H9 (cell line): ENCODE measurements around the gene SLC4A11. TPM values are rescaled to one million over a fixed set of nuclear protein-coding genes. Genes with fewer than 3 reads are reported as not detected.

Experiments
- DNase-seq: peaks from one replicate; pipeline ENCODE4 v3.0.0-alpha.2; 2017
- H2AFZ ChIP-seq: one replicate; pipeline ENCODE4 v1.6.1; 2013; ENCODE audit warnings: mild to moderate bottlenecking, low read length, control low read depth, moderate library complexity
- H2AK5ac ChIP-seq: 2 replicates; pipeline ENCODE4 v1.6.1; 2013; ENCODE audit warnings: low read length, control low read depth, mixed read lengths; ENCODE audit not compliant: insufficient read length
- H2BK120ac ChIP-seq: one replicate; pipeline ENCODE4 v1.6.1; 2013; ENCODE audit warnings: low read depth, mild to moderate bottlenecking, low read length, control low read depth, inconsistent platforms; ENCODE audit not compliant: poor library complexity, severe bottlenecking
- H2BK12ac ChIP-seq: 2 replicates; pipeline ENCODE4 v1.6.1; 2013; ENCODE audit warnings: low read length, control low read depth, mixed read lengths, low read depth; ENCODE audit not compliant: insufficient read length
- H2BK15ac ChIP-seq: 2 replicates; pipeline ENCODE4 v1.6.1; 2013; ENCODE audit warnings: low read depth, low read length, control low read depth
- H2BK20ac ChIP-seq: one replicate; pipeline ENCODE4 v1.6.1; 2013; ENCODE audit warnings: low read depth, mild to moderate bottlenecking, low read length, control low read depth, inconsistent platforms; ENCODE audit not compliant: poor library complexity, severe bottlenecking
- H2BK5ac ChIP-seq: 2 replicates; pipeline ENCODE4 v1.6.1; 2013; ENCODE audit warnings: low read length, control low read depth, mixed read lengths; ENCODE audit not compliant: insufficient read length
- H3K14ac ChIP-seq: 2 replicates; pipeline ENCODE4 v1.6.1; 2013; ENCODE audit warnings: low read length, control low read depth; ENCODE audit not compliant: insufficient read depth
- H3K18ac ChIP-seq: 2 replicates; pipeline ENCODE4 v1.6.1; 2013; ENCODE audit warnings: low read depth, mild to moderate bottlenecking, mixed read lengths, low read length, control low read depth; ENCODE audit not compliant: insufficient read length
- H3K23ac ChIP-seq: 2 replicates; pipeline ENCODE4 v1.6.1; 2013; ENCODE audit warnings: low read length, control low read depth, mixed read lengths, low read depth; ENCODE audit not compliant: insufficient read length
- H3K23me2 ChIP-seq: 2 replicates; pipeline ENCODE4 v1.6.1; 2013; ENCODE audit warnings: low read depth, mild to moderate bottlenecking, mixed read lengths, low read length, control low read depth; ENCODE audit not compliant: insufficient read length, poor library complexity, severe bottlenecking
- H3K27ac ChIP-seq: 2 replicates; pipeline ENCODE4 v1.5.1; 2013; ENCODE audit warnings: low read length, control low read depth, mixed read lengths, low read depth; ENCODE audit not compliant: insufficient read length
- H3K27me3 ChIP-seq: 2 replicates; pipeline ENCODE4 v1.6.1; 2013; ENCODE audit warnings: low read length, control low read depth, inconsistent platforms; ENCODE audit not compliant: insufficient read depth
- H3K4ac ChIP-seq: 2 replicates; pipeline ENCODE4 v1.6.1; 2013; ENCODE audit warnings: low read depth, mild to moderate bottlenecking, control low read depth, inconsistent platforms, low read length, moderate library complexity
- H3K4me1 ChIP-seq: 2 replicates; pipeline ENCODE4 v1.6.1; 2013; ENCODE audit warnings: low read length, control low read depth, inconsistent platforms; ENCODE audit not compliant: insufficient read depth
- H3K4me2 ChIP-seq: 2 replicates; pipeline ENCODE4 v1.6.1; 2013; ENCODE audit warnings: low read length, control low read depth, mixed read lengths; ENCODE audit not compliant: insufficient read length, insufficient read depth
- H3K56ac ChIP-seq: 2 replicates; pipeline ENCODE4 v1.6.1; 2013; ENCODE audit warnings: low read depth, mild to moderate bottlenecking, mixed read lengths, low read length, control low read depth; ENCODE audit not compliant: insufficient read length
- H3K79me1 ChIP-seq: 2 replicates; pipeline ENCODE4 v1.6.1; 2013; ENCODE audit warnings: low read depth, mild to moderate bottlenecking, moderate library complexity, low read length, control low read depth, inconsistent platforms; ENCODE audit not compliant: insufficient read depth, poor library complexity, severe bottlenecking
- H3K79me2 ChIP-seq: 2 replicates; pipeline ENCODE4 v1.6.1; 2013; ENCODE audit warnings: low read length, control low read depth, inconsistent platforms; ENCODE audit not compliant: insufficient read depth
- H3K9ac ChIP-seq: 2 replicates; pipeline ENCODE4 v1.6.1; 2013; ENCODE audit warnings: low read length, control low read depth, mixed read lengths; ENCODE audit not compliant: insufficient read length; ENCODE audit errors: extremely low read depth
- H3K9me3 ChIP-seq: one replicate; pipeline ENCODE4 v1.6.1; 2013; ENCODE audit warnings: low read depth, low read length, inconsistent platforms; ENCODE audit not compliant: control insufficient read depth
- H3T11ph ChIP-seq: one replicate; pipeline ENCODE4 v1.6.1; 2013; ENCODE audit warnings: mild to moderate bottlenecking, low read length, control low read depth, inconsistent platforms
- H4K20me1 ChIP-seq: one replicate; pipeline ENCODE4 v1.6.1; 2013; ENCODE audit not compliant: control insufficient read depth, insufficient read length, insufficient read depth
- H4K5ac ChIP-seq: 2 replicates; pipeline ENCODE4 v1.6.1; 2013; ENCODE audit warnings: low read depth, mild to moderate bottlenecking, mixed read lengths, low read length, control low read depth; ENCODE audit not compliant: insufficient read length
- H4K8ac ChIP-seq: replicated peaks from 2 replicates; pipeline ENCODE4 v1.6.1; 2013; ENCODE audit warnings: low read length, control low read depth, mixed read lengths, low read depth; ENCODE audit not compliant: insufficient read length
- H4K91ac ChIP-seq: 2 replicates; pipeline ENCODE4 v1.6.1; 2013; ENCODE audit warnings: low read depth, mild to moderate bottlenecking, moderate library complexity, mixed read lengths, low read length, control low read depth; ENCODE audit not compliant: insufficient read length
- H3K27ac Mint-ChIP-seq, 3 experiments: 2 replicates in 2 of 3; 3 replicates in 1 of 3; pipeline ENCODE4 v1.8.0; 2020 to 2021; ENCODE audit warnings: mixed read lengths in 3 of 3, mild to moderate bottlenecking in 1 of 3, moderate library complexity in 1 of 3
- H3K27me3 Mint-ChIP-seq: 2 replicates; pipeline ENCODE4 v1.8.0; 2021; ENCODE audit warnings: low read depth, mild to moderate bottlenecking, moderate library complexity, mixed read lengths
- H3K36me3 Mint-ChIP-seq, 3 experiments: 2 replicates in 2 of 3; 3 replicates in 1 of 3; pipeline ENCODE4 v1.8.0; 2020 to 2021; ENCODE audit warnings: low read depth in 3 of 3, mixed read lengths in 3 of 3; ENCODE audit not compliant: insufficient read depth in 1 of 3
- H3K4me1 Mint-ChIP-seq, 2 experiments: 2 replicates each; pipeline ENCODE4 v1.8.0; 2020; ENCODE audit warnings: mixed read lengths in 2 of 2
- H3K4me3 Mint-ChIP-seq, 2 experiments: 2 replicates in 1 of 2; 3 replicates in 1 of 2; pipeline ENCODE4 v1.8.0; 2020 to 2021; ENCODE audit warnings: mild to moderate bottlenecking in 2 of 2, mixed read lengths in 2 of 2, moderate library complexity in 1 of 2
- H3K9me3 Mint-ChIP-seq, 2 experiments: 2 replicates in 1 of 2; 3 replicates in 1 of 2; pipeline ENCODE4 v1.8.0; 2020; ENCODE audit warnings: mild to moderate bottlenecking in 2 of 2, mixed read lengths in 2 of 2, moderate library complexity in 1 of 2
- whole genome bisulfite sequencing: extraction: QIAGEN DNeasy Blood & Tissue Kit; methylation state at CpG from one replicate; pipeline ENCODE4 v1.1.7; 2013; ENCODE audit warnings: missing lambda C conversion rate, low lambda C conversion rate, mixed read lengths; ENCODE audit not compliant: insufficient read length; ENCODE audit errors: extremely low coverage; 5-methylcytosine and 5-hydroxymethylcytosine counted together
- total RNA-seq: library from RNA; stranded (reverse); gene quantifications from 2 replicates; pipeline ENCODE4 v1.2.1, GENCODE V29; 2021
- TF ChIP-seq, protein P1 (sequence below): fragments of 200-600 bp; sonication (generic); conservative IDR thresholded peaks from 3 replicates; pipeline ENCODE4 v1.8.0; 2021; ENCODE audit warnings: antibody characterized with exemption, mild to moderate bottlenecking

The SLC4A11 gene
- total RNA-seq, 1 experiment from 2014 or later: 29.4 TPM

- peaks cover 3% of the 10 kb centered on the region; the same call in 1 of the 2 replicates for H3K4me1 ChIP-seq
- H3K27ac ChIP-seq: no peak within 1 kb of the TSS
- peak within 1 kb of the TSS; percentile 82 for H3K14ac ChIP-seq
- no peak within 1 kb of the TSS for H3K56ac ChIP-seq
- no peak within 1 kb of the TSS for H3K23ac ChIP-seq
- no peaks in the 10 kb centered on the region for H4K20me1 ChIP-seq
- H3K9me3 ChIP-seq: no peaks in the 10 kb centered on the region
- no peak within 1 kb of the TSS for H2BK20ac ChIP-seq
- no peak within 1 kb of the TSS for H2BK120ac ChIP-seq
- no peaks in the 10 kb centered on the region for H3K27me3 Mint-ChIP-seq
- H3K79me1 ChIP-seq: peaks cover 6% of the 10 kb centered on the region
- H3K9ac ChIP-seq: peak within 1 kb of the TSS; percentile 68
- H3T11ph ChIP-seq: no peak within 1 kb of the TSS
- H3K79me2 ChIP-seq: no peaks in the 10 kb centered on the region; the same call in 1 of the 2 replicates
- no peak within 1 kb of the TSS for H2BK12ac ChIP-seq
- H2BK15ac ChIP-seq: no peak within 1 kb of the TSS
- no peak within 1 kb of the TSS for H4K5ac ChIP-seq
- no peak within 1 kb of the TSS for H2AK5ac ChIP-seq
- no CpG with 5 or more reads among the region's 48 CpGs for WGBS
- H3K4ac ChIP-seq: no peak within 1 kb of the TSS
- H3K27ac Mint-ChIP-seq: peak within 1 kb of the TSS; percentile 76 to 98 (median 97); a peak in 6 of 7 replicates
- peak within 1 kb of the TSS; percentile 82 for H3K18ac ChIP-seq
- H3K27me3 ChIP-seq: no peaks in the 10 kb centered on the region
- no peak within 1 kb of the TSS for H2AFZ ChIP-seq
- no peak within 1 kb of the TSS for H2BK5ac ChIP-seq
- TF ChIP-seq, protein P1, sequence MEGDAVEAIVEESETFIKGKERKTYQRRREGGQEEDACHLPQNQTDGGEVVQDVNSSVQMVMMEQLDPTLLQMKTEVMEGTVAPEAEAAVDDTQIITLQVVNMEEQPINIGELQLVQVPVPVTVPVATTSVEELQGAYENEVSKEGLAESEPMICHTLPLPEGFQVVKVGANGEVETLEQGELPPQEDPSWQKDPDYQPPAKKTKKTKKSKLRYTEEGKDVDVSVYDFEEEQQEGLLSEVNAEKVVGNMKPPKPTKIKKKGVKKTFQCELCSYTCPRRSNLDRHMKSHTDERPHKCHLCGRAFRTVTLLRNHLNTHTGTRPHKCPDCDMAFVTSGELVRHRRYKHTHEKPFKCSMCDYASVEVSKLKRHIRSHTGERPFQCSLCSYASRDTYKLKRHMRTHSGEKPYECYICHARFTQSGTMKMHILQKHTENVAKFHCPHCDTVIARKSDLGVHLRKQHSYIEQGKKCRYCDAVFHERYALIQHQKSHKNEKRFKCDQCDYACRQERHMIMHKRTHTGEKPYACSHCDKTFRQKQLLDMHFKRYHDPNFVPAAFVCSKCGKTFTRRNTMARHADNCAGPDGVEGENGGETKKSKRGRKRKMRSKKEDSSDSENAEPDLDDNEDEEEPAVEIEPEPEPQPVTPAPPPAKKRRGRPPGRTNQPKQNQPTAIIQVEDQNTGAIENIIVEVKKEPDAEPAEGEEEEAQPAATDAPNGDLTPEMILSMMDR: no peak
- H3K4me1 Mint-ChIP-seq: peaks cover 8 to 16% of the 10 kb centered on the region in 2 experiments; a peak in 2 of 4 replicates
- H4K8ac ChIP-seq: no peak within 1 kb of the TSS
- peak; percentile 84 for DNase-seq
- H3K23me2 ChIP-seq: peaks cover 16% of the 10 kb centered on the region
- H3K9me3 Mint-ChIP-seq: no peaks in the 10 kb centered on the region; a peak in 1 of 5 replicates
- H3K36me3 Mint-ChIP-seq: peaks cover 17 to 32% (median 27%) of the 10 kb centered on the region in 3 experiments
- H3K4me2 ChIP-seq: peak within 1 kb of the TSS; percentile 78
- H3K4me3 Mint-ChIP-seq: peak within 1 kb of the TSS; percentile 95 to 97
- no peak within 1 kb of the TSS for H4K91ac ChIP-seq
These were observed 34.7 kb downstream of the SLC4A11 start, which contains the start of gene DDRGK1 for GRCh38 chr20:3204124-3204794. TSS of gene DDRGK1 (minus strand) at chr20:3204682. CDS start at chr20:3204627, 55 bp downstream.
